GM19467 (cell line): Measurements from ENCODE around the gene DIS3L.
A peak's percentile ranks its signal among the peaks of the same experiment; 100 is the strongest.
"Not testable (repeated sequence)": the region's sequence is repeated elsewhere in the genome, so short reads cannot be mapped to it uniquely, and the experiment has no call there.

Source experiments
- ATAC-seq: cut with Tn5 transposase; IDR thresholded peaks from one replicate; pipeline ENCODE4 v1.9.1; 2021; ENCODE audit warnings: mild to moderate bottlenecking, moderate library complexity; ENCODE audit not compliant: unreplicated experiment

The DIS3L gene

GRCh38 chr15:66308531-66308930 lies 15.2 kb downstream of the DIS3L start:
- no peak for ATAC-seq

- ATAC-seq = no peak
These were observed 16.5 kb downstream of the DIS3L start for GRCh38 chr15:66309828-66310227.

- no peak for ATAC-seq
These were observed 17.4 kb downstream of the DIS3L start for GRCh38 chr15:66310786-66311185.

GRCh38 chr15:66312144-66312543 lies 18.8 kb downstream of the DIS3L start:
- no peak for ATAC-seq

GRCh38 chr15:66323312-66323928 lies 30.1 kb downstream of the DIS3L start:
- no peak for ATAC-seq

- ATAC-seq = no peak
These were observed 32.7 kb downstream of the DIS3L start for GRCh38 chr15:66326051-66326450.

- ATAC-seq = no peak
These were observed 34.4 kb downstream of the DIS3L start for GRCh38 chr15:66327736-66328135.

- no peak for ATAC-seq
These were observed 35.4 kb downstream of the DIS3L start for GRCh38 chr15:66328771-66329170.

GRCh38 chr15:66348530-66348929 lies 55.2 kb downstream of the DIS3L start:
- not testable (repeated sequence) for ATAC-seq

GRCh38 chr15:66356077-66356358 lies 62.6 kb downstream of the DIS3L start:
- no peak for ATAC-seq

- ATAC-seq = peak; percentile 92
These were observed 63.2 kb downstream of the DIS3L start, which contains the start of gene TIPIN for GRCh38 chr15:66356359-66357236. TSS of gene TIPIN (minus strand) at chr15:66356685. CDS start at chr15:66352947, 3,738 bp downstream.

- ATAC-seq = no peak
These were observed 66.4 kb downstream of the DIS3L start for GRCh38 chr15:66359740-66360139.

GRCh38 chr15:66361745-66362460 lies 68.5 kb downstream of the DIS3L start:
- not testable (repeated sequence) for ATAC-seq

- no peak for ATAC-seq
These were observed 69.4 kb downstream of the DIS3L start for GRCh38 chr15:66362776-66363175.

GRCh38 chr15:66364944-66365528 lies 71.7 kb downstream of the DIS3L start:
- ATAC-seq = no peak

GRCh38 chr15:66369773-66370651 lies 76.6 kb downstream of the DIS3L start:
- ATAC-seq = no peak

- no peak for ATAC-seq
These were observed 80.8 kb downstream of the DIS3L start for GRCh38 chr15:66374179-66374578.

- no peak for ATAC-seq
These were observed 85.6 kb downstream of the DIS3L start for GRCh38 chr15:66378814-66379430.

GRCh38 chr15:66381376-66381775 lies 88.0 kb downstream of the DIS3L start:
- not testable (repeated sequence) for ATAC-seq
